GM13977 (cell line): Measurements from ENCODE around the gene CSNK1G1.
"Not testable (repeated sequence)": the region's sequence is repeated elsewhere in the genome, so short reads cannot be mapped to it uniquely, and the experiment has no call there.

Experiments used
- DNase-seq: peaks from one replicate; pipeline ENCODE4 v3.0.0; 2012; ENCODE audit warnings: low spot score
- CTCF ChIP-seq: IDR thresholded peaks from 2 replicates; pipeline ENCODE4 v1.5.1; 2012; ENCODE audit warnings: mild to moderate bottlenecking, control low read depth; ENCODE audit not compliant: insufficient read depth; ENCODE audit errors: extremely low read depth, missing control alignments
- in situ Hi-C: fragments of 300-500 bp; cut with MboI; formaldehyde crosslinking; loops from one replicate; pipeline ENCODE4 v1.12.0; 2022; ENCODE audit warnings: low sequenced_read_pairs, low pct_unique_long_range_greater_than_20kb, mixed read lengths, inconsistent platforms; ENCODE audit not compliant: unreplicated experiment

The CSNK1G1 gene

GRCh38 chr15:64386291-64386690 lies 30.3 kb upstream of the CSNK1G1 start:
- in situ Hi-C loops: no loop called here
- TF ChIP-seq CTCF: no peak
- DNase-seq: no peak

DNA sequence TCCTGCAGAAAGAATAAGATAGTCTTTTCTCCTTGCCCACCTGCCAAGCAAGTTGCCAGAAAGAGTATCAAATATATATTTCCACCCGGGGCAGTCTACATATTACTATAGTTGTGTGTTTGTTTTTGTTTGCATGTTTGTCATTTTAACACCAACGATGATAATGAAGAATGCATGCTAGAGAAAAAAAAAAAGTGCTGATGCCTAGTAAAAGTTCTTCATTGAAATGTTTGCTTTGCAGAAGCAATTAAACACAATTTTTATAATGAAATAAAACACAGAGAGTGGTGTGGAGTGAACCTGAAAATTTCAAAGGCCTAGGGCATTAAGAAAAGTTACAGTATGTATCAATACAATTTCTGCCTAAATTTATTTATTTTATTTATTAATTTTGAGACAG lies 27.8 kb upstream of the CSNK1G1 start:
- DNase-seq: no peak
- in situ Hi-C loops: no loop called here

DNA sequence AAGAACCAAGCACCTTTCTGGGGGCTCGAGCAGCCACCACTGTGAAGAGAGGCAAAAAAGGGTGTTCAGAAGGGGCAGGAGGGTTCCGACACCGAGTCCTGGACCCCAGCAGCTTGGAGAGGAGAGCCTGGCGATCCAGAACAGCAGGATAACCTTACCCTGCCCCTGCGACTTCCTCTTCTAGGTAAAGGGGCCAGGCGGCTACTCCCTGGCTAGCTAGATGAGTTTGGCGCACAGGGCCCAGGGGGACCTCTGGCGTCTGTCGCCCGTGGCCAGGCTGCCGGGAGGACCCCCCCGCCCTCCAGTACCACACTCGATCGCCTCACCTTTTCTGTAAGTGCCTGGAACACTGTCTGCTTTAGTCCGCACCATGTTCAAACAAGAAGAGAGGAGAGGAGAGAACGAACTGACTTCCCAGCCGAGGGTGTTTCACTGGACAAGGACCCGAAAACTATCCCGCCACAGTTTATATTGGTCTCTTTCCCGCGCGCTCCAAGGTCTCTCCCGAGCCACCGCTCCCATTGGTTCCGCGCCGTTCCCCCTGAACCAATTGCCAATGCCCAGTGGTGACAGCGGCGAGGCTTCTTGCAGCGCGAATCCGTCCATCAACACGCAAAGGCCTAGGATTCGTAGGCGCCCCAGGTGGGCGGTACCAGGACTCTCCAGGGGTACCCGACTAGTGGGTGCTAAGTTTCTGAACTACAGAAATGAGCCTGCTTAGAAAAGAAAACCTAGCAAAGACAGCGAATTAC lies 25.2 kb upstream of the CSNK1G1 start, which contains the start of gene PCLAF:
PCLAF (minus strand) TSS at position 442 of the 752 bp plus-strand sequence; CDS start at position 372, 70 bp downstream.
- peak; percentile 93 for DNase-seq
- in situ Hi-C loops: no loop called here
- peak; percentile 12 for TF ChIP-seq CTCF

More for the DNA sequence above, 27.8 kb upstream of the CSNK1G1 start:
- TF ChIP-seq CTCF: no peak

DNA sequence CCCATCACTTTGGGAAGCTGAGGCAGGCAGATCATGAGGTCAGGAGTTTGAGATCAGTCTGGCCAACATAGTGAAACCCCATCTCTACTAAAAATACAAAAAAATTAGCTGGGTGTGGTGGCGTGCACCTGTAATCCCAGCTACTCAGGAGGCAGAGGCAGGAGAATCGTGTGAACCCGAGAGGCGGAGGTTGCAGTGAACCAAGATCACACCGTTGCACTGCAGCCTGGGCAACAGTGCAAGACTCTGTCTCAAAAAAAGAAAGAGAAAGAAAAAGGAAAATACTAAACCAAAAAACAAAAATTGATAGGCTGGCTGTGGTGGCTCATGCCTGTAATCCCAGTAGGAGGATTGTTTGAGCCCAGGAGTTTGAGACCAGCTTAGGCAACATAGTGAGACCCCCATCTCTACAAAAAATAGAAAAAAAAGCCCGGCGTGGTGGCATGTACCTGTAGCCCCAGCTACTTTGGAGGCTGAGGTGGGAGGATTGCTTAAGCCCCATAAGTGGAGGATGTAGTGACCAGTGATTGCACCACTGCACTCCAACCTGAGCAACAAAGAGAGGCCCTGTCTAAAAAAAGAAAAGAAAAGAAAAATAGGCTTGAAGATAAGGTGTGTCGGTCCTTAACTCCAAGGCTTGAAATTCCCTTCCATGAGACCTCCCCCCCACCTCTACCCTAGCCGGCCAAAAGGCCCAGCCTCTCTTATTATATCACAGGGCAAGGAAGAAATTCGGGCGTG lies 24.3 kb upstream of the CSNK1G1 start:
- DNase-seq, in situ Hi-C loops: not testable (repeated sequence)

- in situ Hi-C loops: no loop called here
- no peak for TF ChIP-seq CTCF
- no peak for DNase-seq
Observed at GRCh38 chr15:64379216-64379960, 23.4 kb upstream of the CSNK1G1 start.

- TF ChIP-seq CTCF: no peak
- DNase-seq: no peak
- in situ Hi-C loops: no loop called here
Observed at GRCh38 chr15:64373360-64373759, 17.4 kb upstream of the CSNK1G1 start.

DNA sequence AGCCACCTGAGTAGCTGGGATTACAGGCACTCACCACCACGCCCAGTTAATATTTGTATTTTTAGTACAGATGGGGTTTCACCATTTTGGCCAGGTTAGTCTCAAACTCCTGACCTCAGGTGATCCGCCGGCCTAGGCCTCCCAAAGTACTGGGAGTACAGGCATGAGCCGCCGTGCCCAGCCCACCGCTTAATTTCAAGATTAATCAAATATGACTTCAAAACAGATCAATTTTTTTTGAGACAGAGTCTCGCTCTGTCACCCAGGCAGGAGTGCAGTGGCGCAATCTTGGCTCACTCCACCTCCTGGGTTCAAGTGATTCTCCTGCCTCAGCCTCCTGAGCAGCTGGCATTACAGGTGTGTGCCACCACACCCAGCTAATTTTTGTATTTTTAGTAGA lies 15.4 kb upstream of the CSNK1G1 start:
- in situ Hi-C loops, DNase-seq: not testable (repeated sequence)
